ENCODE results near the gene SLC7A5.
"Not testable (repeated sequence)": the region's sequence is repeated elsewhere in the genome, so short reads cannot be mapped to it uniquely, and the experiment has no call there.

- not testable (repeated sequence) for TF ChIP-seq ARNT, PKNOX1, SP1, TARDBP (IDR thresholded peaks at IDR 0.05)
Observed at GRCh38 chr16:87888346-87888745, 19.0 kb upstream of the SLC7A5 start.

Measured in HEK293T (cell line).